LNCaP clone FGC (cell line): ENCODE results near the gene MPPED2.

ENCODE experiments used
- DNase-seq: peaks from one replicate; pipeline ENCODE4 v3.0.0-alpha.2; 2011; ENCODE audit warnings: low read depth
- H3K4me3 ChIP-seq: 2 replicates; pipeline ENCODE4 v1.5.1; 2011; ENCODE audit warnings: mild to moderate bottlenecking, low read depth, low read length, control low read depth
- TF ChIP-seq, protein P1 (sequence below): IDR thresholded peaks from 2 replicates; pipeline ENCODE4 v1.5.1; 2012; ENCODE audit warnings: mild to moderate bottlenecking; ENCODE audit not compliant: control insufficient read depth, insufficient read depth; ENCODE audit errors: extremely low read depth

The MPPED2 gene

DNA sequence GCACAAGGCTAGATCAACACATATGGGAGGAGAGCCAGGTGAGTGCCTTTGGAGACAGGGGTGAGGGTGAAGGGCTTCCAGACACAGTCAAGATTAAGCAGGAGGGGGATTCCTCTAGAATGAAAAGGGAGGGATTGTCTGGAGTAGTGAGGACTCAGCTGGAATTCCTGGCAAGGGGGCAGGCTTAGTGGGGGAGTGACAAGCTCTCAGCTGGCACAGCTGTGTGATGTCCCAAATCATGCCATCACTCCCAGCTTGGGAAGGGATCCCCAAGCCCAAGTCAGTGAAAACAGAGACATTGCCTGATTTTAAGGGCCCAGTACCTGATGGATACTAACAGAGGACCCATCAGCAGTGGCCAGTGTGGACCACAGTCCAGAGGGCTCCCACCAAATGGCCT lies 119.0 kb downstream of the MPPED2 start:
- DNase-seq = no peak
- H3K4me3 ChIP-seq = no peak overlapping the region
- TF ChIP-seq, protein P1, sequence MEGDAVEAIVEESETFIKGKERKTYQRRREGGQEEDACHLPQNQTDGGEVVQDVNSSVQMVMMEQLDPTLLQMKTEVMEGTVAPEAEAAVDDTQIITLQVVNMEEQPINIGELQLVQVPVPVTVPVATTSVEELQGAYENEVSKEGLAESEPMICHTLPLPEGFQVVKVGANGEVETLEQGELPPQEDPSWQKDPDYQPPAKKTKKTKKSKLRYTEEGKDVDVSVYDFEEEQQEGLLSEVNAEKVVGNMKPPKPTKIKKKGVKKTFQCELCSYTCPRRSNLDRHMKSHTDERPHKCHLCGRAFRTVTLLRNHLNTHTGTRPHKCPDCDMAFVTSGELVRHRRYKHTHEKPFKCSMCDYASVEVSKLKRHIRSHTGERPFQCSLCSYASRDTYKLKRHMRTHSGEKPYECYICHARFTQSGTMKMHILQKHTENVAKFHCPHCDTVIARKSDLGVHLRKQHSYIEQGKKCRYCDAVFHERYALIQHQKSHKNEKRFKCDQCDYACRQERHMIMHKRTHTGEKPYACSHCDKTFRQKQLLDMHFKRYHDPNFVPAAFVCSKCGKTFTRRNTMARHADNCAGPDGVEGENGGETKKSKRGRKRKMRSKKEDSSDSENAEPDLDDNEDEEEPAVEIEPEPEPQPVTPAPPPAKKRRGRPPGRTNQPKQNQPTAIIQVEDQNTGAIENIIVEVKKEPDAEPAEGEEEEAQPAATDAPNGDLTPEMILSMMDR = no peak

DNA sequence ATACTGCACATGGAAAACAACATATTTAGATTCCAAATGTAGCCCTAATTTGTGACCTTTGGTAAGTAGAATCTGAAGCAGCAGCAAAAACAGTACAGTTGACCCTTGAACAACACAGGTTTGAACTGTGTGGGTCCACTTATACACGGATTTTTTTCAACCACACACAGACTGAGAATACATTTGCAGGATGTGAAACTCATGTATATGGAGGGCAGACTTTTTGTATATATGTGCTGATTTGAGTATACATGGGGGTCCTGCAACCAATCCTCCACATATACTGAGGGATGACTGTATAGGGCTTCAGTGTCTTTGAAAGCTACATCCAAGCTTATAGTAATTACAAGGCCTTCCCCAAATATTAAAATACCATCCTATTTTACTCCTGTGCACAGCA lies 120.5 kb downstream of the MPPED2 start:
- H3K4me3 ChIP-seq = no peak overlapping the region
- no peak for DNase-seq
- TF ChIP-seq, protein P1 = no peak

DNA sequence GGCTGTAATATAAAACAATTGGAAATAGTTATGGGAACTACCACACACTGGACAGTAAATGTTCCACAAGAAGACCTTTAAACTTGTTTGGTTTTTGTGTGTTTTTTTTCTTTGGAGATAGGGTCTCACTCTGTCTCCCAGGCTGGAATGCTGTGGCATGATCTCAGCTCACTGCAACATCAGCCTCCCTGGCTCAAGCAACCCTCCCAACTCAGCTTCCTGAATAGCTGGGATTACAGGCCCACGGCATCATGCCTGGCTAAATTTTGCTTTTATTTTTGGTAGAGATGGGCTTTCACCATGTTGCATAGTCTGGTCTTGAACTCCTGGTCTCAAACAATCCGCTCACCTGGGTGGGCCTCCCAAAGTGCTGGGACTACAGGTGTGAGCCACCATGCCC lies 121.0 kb downstream of the MPPED2 start:
- TF ChIP-seq, protein P1 = no peak
- H3K4me3 ChIP-seq = no peak overlapping the region
- no peak for DNase-seq

DNA sequence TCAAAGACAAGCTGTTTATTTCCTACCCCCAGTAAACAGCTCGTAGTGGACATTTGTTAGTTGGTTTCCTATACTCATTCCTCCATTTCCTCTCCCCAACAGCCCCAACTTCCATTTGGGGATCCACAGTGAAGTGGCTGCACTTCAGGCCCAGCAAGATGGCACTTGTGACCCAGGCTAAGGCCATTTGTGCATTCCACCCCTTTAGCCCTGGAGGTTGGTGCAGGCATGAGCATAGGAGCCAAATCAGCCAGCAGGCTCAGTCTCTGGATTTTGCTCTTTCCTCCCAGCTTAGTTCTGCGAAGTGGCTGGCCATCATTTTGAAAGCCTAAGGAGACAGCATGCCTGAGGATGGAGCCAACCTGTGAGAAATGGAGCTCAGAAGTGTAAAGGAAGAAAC lies 122.9 kb downstream of the MPPED2 start:
- TF ChIP-seq, protein P1 = no peak
- H3K4me3 ChIP-seq = no peak overlapping the region
- no peak for DNase-seq

DNA sequence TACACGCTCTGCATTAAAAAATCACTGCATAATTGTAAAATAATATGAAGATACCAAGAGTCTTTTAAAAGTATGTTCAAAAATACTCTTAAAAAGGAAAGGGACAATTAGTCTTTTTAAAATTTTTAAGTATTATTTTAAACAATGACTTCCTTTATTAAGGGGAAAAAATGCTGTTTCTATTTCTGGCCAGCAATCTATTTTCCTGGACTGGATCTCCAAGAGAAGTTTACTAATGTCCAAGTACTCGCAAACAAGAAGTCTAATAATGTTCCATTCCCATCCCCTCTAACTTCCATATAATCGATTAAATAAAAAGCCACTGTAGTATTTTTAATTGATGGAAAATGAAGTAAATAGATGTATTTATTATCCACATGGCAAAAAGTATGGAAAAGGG lies 123.7 kb downstream of the MPPED2 start:
- no peak overlapping the region for H3K4me3 ChIP-seq
- no peak for DNase-seq
- TF ChIP-seq, protein P1 = no peak

DNA sequence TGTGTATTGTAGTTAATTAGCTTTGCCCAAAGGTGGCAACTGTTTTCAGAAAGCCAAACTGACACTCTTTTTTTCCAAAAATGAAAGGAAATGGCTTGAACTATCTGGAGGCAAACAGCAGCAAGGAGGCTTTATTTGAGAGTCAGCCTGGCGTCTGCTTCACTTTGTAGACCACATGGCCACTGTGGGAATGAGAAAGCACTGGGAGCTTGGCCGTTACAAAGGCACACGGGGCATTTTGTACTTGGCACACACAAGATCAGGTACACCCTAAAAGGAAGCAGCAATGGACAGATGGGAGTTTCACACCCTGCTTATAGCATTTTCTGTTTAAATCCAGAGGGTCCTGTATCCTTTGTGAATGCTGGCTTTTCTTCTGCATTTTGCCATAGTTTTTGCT lies 126.3 kb downstream of the MPPED2 start:
- TF ChIP-seq, protein P1 = no peak
- no peak for DNase-seq
- H3K4me3 ChIP-seq = no peak overlapping the region

DNA sequence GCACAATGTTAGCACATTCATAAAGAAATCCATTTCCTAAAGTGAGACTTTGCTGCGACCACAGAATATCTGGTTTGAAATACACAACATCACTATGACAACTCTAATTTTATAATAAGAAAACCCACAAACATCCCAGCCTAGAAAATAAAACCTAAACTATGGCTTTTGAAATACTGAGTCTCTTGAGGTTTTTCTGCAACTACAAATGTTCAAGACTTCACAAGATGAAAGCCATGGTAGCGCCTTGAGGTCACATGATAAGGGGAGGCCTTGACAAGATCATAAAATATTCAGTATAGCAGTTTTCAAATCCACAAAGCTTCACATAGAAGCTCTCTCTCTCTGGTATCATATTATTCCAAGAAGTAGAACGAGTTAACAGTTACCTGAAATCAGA lies 126.8 kb downstream of the MPPED2 start:
- no peak for DNase-seq
- TF ChIP-seq, protein P1 = no peak
- H3K4me3 ChIP-seq = no peak overlapping the region
